PC-9 (cell line): ENCODE data around the gene SMTNL1. TPM values are rescaled to one million over a fixed set of nuclear protein-coding genes. Genes with fewer than 3 reads are reported as not detected.
A peak's percentile ranks its signal among the peaks of the same experiment; 100 is the strongest.

Source experiments
- BruUV-seq: library from RNA; stranded (reverse); fragments of 400-500 nt; replicated peaks from 2 replicates; lab custom pipeline; 2021; lab: Mats Ljungman, UMichigan
- CTCF ChIA-PET: fragments of 300-600 bp; sonication (Branson Sonifier 250); formaldehyde crosslinking; loops from one replicate; lab custom pipeline; 2022; ENCODE audit warnings: antibody characterized with exemption; lab: Charles Lee
- POLR2A ChIA-PET: fragments of 300-600 bp; sonication (Branson Sonifier 250); formaldehyde crosslinking; loops from one replicate; lab custom pipeline; 2022; ENCODE audit warnings: antibody characterized with exemption; ENCODE audit not compliant: unreplicated experiment; lab: Charles Lee
- DNase-seq, 2 experiments: peaks; one replicate each; pipeline versions ENCODE4 v3.0.0 to v3.0.0-alpha.2; 2015 to 2022; ENCODE audit warnings: mixed read lengths in 1 of 2
- H2AFZ ChIP-seq: fragments of 200-600 bp; sonication (generic); 2 replicates; pipeline ENCODE4 v1.8.1; 2017; ENCODE audit warnings: antibody characterized with exemption
- H3F3A ChIP-seq: fragments of 200-600 bp; sonication (generic); 2 replicates; pipeline ENCODE4 v1.8.1; 2017; ENCODE audit warnings: antibody characterized with exemption, mild to moderate bottlenecking, low read depth; ENCODE audit not compliant: insufficient read depth
- H3K27ac ChIP-seq: fragments of 200-600 bp; sonication (generic); 2 replicates; pipeline ENCODE4 v1.6.1; 2016; ENCODE audit warnings: mixed run types
- H3K27me3 ChIP-seq: fragments of 200-600 bp; sonication (generic); 2 replicates; pipeline ENCODE4 v1.6.1; 2016; ENCODE audit warnings: low read depth, mixed run types; ENCODE audit not compliant: insufficient read depth
- H3K36me3 ChIP-seq: fragments of 200-600 bp; sonication (generic); 2 replicates; pipeline ENCODE4 v1.6.1; 2016; ENCODE audit warnings: low read depth, mixed run types
- H3K4me1 ChIP-seq: fragments of 200-600 bp; sonication (generic); replicated peaks from 2 replicates; pipeline ENCODE4 v1.6.1; 2016; ENCODE audit warnings: mixed run types; ENCODE audit not compliant: insufficient read depth
- H3K4me2 ChIP-seq: fragments of 200-600 bp; sonication (generic); 2 replicates; pipeline ENCODE4 v1.6.1; 2017; ENCODE audit warnings: mixed run types
- H3K4me3 ChIP-seq: fragments of 200-600 bp; sonication (generic); 2 replicates; pipeline ENCODE4 v1.6.1; 2016; ENCODE audit warnings: mixed run types
- H3K79me2 ChIP-seq: fragments of 200-600 bp; sonication (generic); 2 replicates; pipeline ENCODE4 v1.6.1; 2017; ENCODE audit warnings: low read depth, mixed run types
- H3K9me2 ChIP-seq: fragments of 200-600 bp; sonication (generic); 2 replicates; pipeline ENCODE4 v1.8.1; 2017; ENCODE audit warnings: mild to moderate bottlenecking; ENCODE audit not compliant: insufficient read depth
- H3K9me3 ChIP-seq: fragments of 200-600 bp; sonication (generic); 2 replicates; pipeline ENCODE4 v1.8.1; 2016; ENCODE audit warnings: low read depth; ENCODE audit not compliant: insufficient read depth
- H4K20me1 ChIP-seq: fragments of 200-600 bp; sonication (generic); 2 replicates; pipeline ENCODE4 v1.8.1; 2017; ENCODE audit not compliant: insufficient read depth
- EZH2 ChIP-seq: fragments of 200-600 bp; sonication (generic); IDR thresholded peaks from 2 replicates; pipeline ENCODE4 v1.8.0; 2017; ENCODE audit warnings: antibody characterized with exemption, low read depth
- intact Hi-C: fragments of 100-400 bp; cut with micrococcal nuclease; formaldehyde crosslinking; loops from one replicate; pipeline ENCODE4 v1.10.0; 2022; ENCODE audit not compliant: unreplicated experiment
- total RNA-seq: library from RNA; stranded (reverse); gene quantifications from 2 replicates; pipeline ENCODE4 v1.2.3, GENCODE V29; 2021
- TF ChIP-seq, protein P1 (sequence below): fragments of 200-600 bp; sonication (generic); conservative IDR thresholded peaks from 2 replicates; pipeline ENCODE4 v1.6.1; 2017; ENCODE audit warnings: mixed run types, antibody characterized with exemption, mild to moderate bottlenecking, moderate library complexity

The SMTNL1 gene
- total RNA-seq, 1 experiment from 2014 or later, result not detected

GRCh38 chr11:57497303-57498247, 39.8 kb upstream of the SMTNL1 start:
- H3F3A ChIP-seq, result peaks cover 18% of the 10 kb centered on the region
- no peaks in the 10 kb centered on the region for H3K36me3 ChIP-seq
- H3K27ac ChIP-seq, result no peak overlapping the region
- intact Hi-C loops, result no loop called here
- DNase-seq, result no peak
- BruUV-seq, result no TSS peak
- ChIA-PET CTCF (interaction anchor here (0.6 kb wide), 1 partner anchor 11 kb away, joined by 4 read pairs; no protein-coding TSS in a partner anchor), POLR2A (interaction anchor here (0.6 kb wide), 1 partner anchor 281 kb away, joined by 5 read pairs; no protein-coding TSS in a partner anchor)
- H3K4me3 ChIP-seq, result no peak overlapping the region
- TF ChIP-seq, protein P1, sequence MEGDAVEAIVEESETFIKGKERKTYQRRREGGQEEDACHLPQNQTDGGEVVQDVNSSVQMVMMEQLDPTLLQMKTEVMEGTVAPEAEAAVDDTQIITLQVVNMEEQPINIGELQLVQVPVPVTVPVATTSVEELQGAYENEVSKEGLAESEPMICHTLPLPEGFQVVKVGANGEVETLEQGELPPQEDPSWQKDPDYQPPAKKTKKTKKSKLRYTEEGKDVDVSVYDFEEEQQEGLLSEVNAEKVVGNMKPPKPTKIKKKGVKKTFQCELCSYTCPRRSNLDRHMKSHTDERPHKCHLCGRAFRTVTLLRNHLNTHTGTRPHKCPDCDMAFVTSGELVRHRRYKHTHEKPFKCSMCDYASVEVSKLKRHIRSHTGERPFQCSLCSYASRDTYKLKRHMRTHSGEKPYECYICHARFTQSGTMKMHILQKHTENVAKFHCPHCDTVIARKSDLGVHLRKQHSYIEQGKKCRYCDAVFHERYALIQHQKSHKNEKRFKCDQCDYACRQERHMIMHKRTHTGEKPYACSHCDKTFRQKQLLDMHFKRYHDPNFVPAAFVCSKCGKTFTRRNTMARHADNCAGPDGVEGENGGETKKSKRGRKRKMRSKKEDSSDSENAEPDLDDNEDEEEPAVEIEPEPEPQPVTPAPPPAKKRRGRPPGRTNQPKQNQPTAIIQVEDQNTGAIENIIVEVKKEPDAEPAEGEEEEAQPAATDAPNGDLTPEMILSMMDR, result no peak
- no peak for TF ChIP-seq EZH2
- no peaks in the 10 kb centered on the region for H3K9me2 ChIP-seq
- H2AFZ ChIP-seq, result no peak overlapping the region
- no peaks in the 10 kb centered on the region for H3K27me3 ChIP-seq
- H3K9me3 ChIP-seq, result no peaks in the 10 kb centered on the region
- H4K20me1 ChIP-seq, result no peaks in the 10 kb centered on the region
- no peak overlapping the region for H3K4me2 ChIP-seq
- no peaks in the 10 kb centered on the region for H3K79me2 ChIP-seq
- peaks cover 62% of the 10 kb centered on the region for H3K4me1 ChIP-seq

DNA sequence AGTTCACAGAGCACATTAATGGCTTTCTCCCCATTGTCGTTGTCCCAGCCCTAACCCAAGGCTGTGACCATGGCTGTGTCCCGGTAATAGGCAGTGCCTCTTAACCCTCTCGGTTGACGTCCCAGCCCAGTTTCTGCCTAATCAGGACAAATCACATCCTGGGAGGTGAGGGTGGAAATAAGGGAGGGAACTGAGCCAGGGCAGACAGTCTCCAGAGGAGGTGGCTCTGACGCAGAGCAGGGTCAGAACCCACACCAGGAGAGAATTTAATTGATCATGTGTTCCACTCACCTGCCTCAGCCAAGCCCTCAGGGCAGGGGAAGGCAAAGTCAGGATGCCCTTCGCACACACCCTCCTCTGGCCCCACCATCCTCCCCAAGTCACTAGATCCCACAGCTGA, 38.9 kb upstream of the SMTNL1 start:
- no peak overlapping the region for H3K4me3 ChIP-seq
- H3K4me2 ChIP-seq, result no peak overlapping the region
- no peaks in the 10 kb centered on the region for H3K27me3 ChIP-seq
- CTCF ChIA-PET, result no interaction called here
- no peak overlapping the region for H3K27ac ChIP-seq
- H3K9me2 ChIP-seq, result no peaks in the 10 kb centered on the region
- H3K9me3 ChIP-seq, result no peaks in the 10 kb centered on the region
- POLR2A ChIA-PET, result interaction anchor here (0.6 kb wide), 1 partner anchor 18 kb away, joined by 3 read pairs; no protein-coding TSS in a partner anchor
- no peak for DNase-seq
- H2AFZ ChIP-seq, result no peak overlapping the region
- H3K4me1 ChIP-seq, result peaks cover 66% of the 10 kb centered on the region
- no peaks in the 10 kb centered on the region for H3K79me2 ChIP-seq
- H4K20me1 ChIP-seq, result no peaks in the 10 kb centered on the region
- H3K36me3 ChIP-seq, result no peaks in the 10 kb centered on the region
- TF ChIP-seq, protein P1, result no peak
- TF ChIP-seq EZH2, result no peak
- intact Hi-C loops, result no loop called here
- H3F3A ChIP-seq, result peaks cover 27% of the 10 kb centered on the region
- BruUV-seq, result no TSS peak

GRCh38 chr11:57499413-57499982, 37.9 kb upstream of the SMTNL1 start:
- no peaks in the 10 kb centered on the region for H3K36me3 ChIP-seq
- H3K4me1 ChIP-seq, result peaks cover 58% of the 10 kb centered on the region
- H3K27ac ChIP-seq, result no peak overlapping the region
- ChIA-PET POLR2A (no interaction called here), CTCF (no interaction called here)
- H3K27me3 ChIP-seq, result no peaks in the 10 kb centered on the region
- no peaks in the 10 kb centered on the region for H3K9me3 ChIP-seq
- BruUV-seq, result no TSS peak
- H3F3A ChIP-seq, result peaks cover 27% of the 10 kb centered on the region
- TF ChIP-seq EZH2, result no peak
- TF ChIP-seq, protein P1, result no peak
- peak overlapping the region; percentile 76 for H2AFZ ChIP-seq
- H3K4me2 ChIP-seq, result peak overlapping the region; percentile 93
- H3K4me3 ChIP-seq, result peak overlapping the region; percentile 52
- peak; percentile 78 to 96 for DNase-seq
- no peaks in the 10 kb centered on the region for H4K20me1 ChIP-seq
- intact Hi-C loops, result no loop called here
- H3K79me2 ChIP-seq, result no peaks in the 10 kb centered on the region
- no peaks in the 10 kb centered on the region for H3K9me2 ChIP-seq
